Suprapubic skin (tissue), 4 donors: ENCODE measurements around the gene CABLES1. TPM values are rescaled to one million over a fixed set of nuclear protein-coding genes. Genes with fewer than 3 reads are reported as not detected.

Source experiments
- DNase-seq, 2 donors: peaks; one replicate each; pipeline ENCODE4 v3.0.0-alpha.2; 2019; ENCODE audit warnings: low spot score in 2 of 2
- H3K27ac ChIP-seq: fragments of 200-600 bp; sonication (generic); one replicate; pipeline ENCODE4 v1.5.1; 2019
- H3K27me3 ChIP-seq: fragments of 200-600 bp; sonication (generic); one replicate; pipeline ENCODE4 v1.5.1; 2019
- H3K36me3 ChIP-seq: fragments of 200-600 bp; sonication (generic); one replicate; pipeline ENCODE4 v1.5.1; 2019
- H3K4me1 ChIP-seq: fragments of 200-600 bp; sonication (generic); one replicate; pipeline ENCODE4 v1.5.1; 2019
- H3K4me3 ChIP-seq: fragments of 200-600 bp; sonication (generic); one replicate; pipeline ENCODE4 v1.5.1; 2019; ENCODE audit warnings: mild to moderate bottlenecking
- H3K9me3 ChIP-seq: fragments of 200-600 bp; sonication (generic); one replicate; pipeline ENCODE4 v1.5.1; 2019
- CTCF ChIP-seq, 2 donors: fragments of 200-600 bp in 1 of 2; fragments of 450-650 bp in 1 of 2; sonication (generic) in 1 of 2; IDR thresholded peaks; one replicate each; pipeline ENCODE4 v1.5.1; 2016 to 2019; ENCODE audit warnings: antibody characterized with exemption in 2 of 2, mild to moderate bottlenecking in 1 of 2, moderate library complexity in 1 of 2
- EP300 ChIP-seq: sonication (generic); formaldehyde crosslinking; IDR thresholded peaks from one replicate; pipeline ENCODE4 v1.6.1; 2017; ENCODE audit warnings: antibody characterized with exemption
- POLR2A ChIP-seq, 2 donors: fragments of 450-650 bp; IDR thresholded peaks; one replicate each; pipeline ENCODE4 v1.6.1; 2017; ENCODE audit warnings: antibody characterized with exemption in 2 of 2, mild to moderate bottlenecking in 2 of 2, moderate library complexity in 2 of 2
- POLR2AphosphoS5 ChIP-seq, 3 donors: sonication (generic); formaldehyde crosslinking; IDR thresholded peaks; one replicate each; pipeline ENCODE4 v1.6.1; 2017; ENCODE audit warnings: antibody characterized with exemption in 3 of 3
- WGBS: methylation state at CpG from one replicate; pipeline ENCODE4 v1.1.5; 2018; 5-methylcytosine and 5-hydroxymethylcytosine counted together
- total RNA-seq, 4 donors: library from RNA; depleted of rRNA; stranded (reverse); fragments of >200 nt; gene quantifications; one replicate each; pipeline ENCODE4 v1.1.0, GENCODE V29; 2016

CABLES1 gene
- total RNA-seq, 4 donors from 2014 or later: 24.9 to 42.2 (median 38.0) TPM

- Histone ChIP-seq H3K27me3 (no peaks in the 10 kb centered on the region), H3K4me3 (no peak overlapping the region), H3K4me1 (peaks cover 36% of the 10 kb centered on the region), H3K9me3 (no peaks in the 10 kb centered on the region), H3K36me3 (no peaks in the 10 kb centered on the region), H3K27ac (no peak overlapping the region)
- peak in 1 of 2 donors; percentile 26 for DNase-seq
- 67% methylated on average over 9 of the region's 9 CpGs for WGBS
- TF ChIP-seq POLR2AphosphoS5 (IDR thresholded peaks at IDR 0.05) (no peak), CTCF (IDR thresholded peaks at IDR 0.05) (peak; percentile 5 to 39), EP300 (no peak), POLR2A (IDR thresholded peaks at IDR 0.05) (no peak)
Measured at GRCh38 chr18:23207191-23207955, 72.1 kb downstream of the CABLES1 start.

- Histone ChIP-seq H3K27ac (no peak overlapping the region), H3K4me1 (peaks cover 42% of the 10 kb centered on the region), H3K9me3 (no peaks in the 10 kb centered on the region), H3K4me3 (no peak overlapping the region), H3K36me3 (no peaks in the 10 kb centered on the region), H3K27me3 (no peaks in the 10 kb centered on the region)
- TF ChIP-seq POLR2AphosphoS5 (IDR thresholded peaks at IDR 0.05) (no peak), POLR2A (IDR thresholded peaks at IDR 0.05) (no peak), CTCF (IDR thresholded peaks at IDR 0.05) (no peak)
- no peak for DNase-seq
- 89% methylated on average over 6 of the region's 6 CpGs for WGBS
Measured at GRCh38 chr18:23207994-23208393, 72.7 kb downstream of the CABLES1 start.

- H3K4me3 ChIP-seq: no peak overlapping the region
- no peaks in the 10 kb centered on the region for H3K9me3 ChIP-seq
- peaks cover 45% of the 10 kb centered on the region for H3K4me1 ChIP-seq
- no peak for DNase-seq
- TF ChIP-seq EP300 (no peak), POLR2A (IDR thresholded peaks at IDR 0.05) (no peak), POLR2AphosphoS5 (IDR thresholded peaks at IDR 0.05) (no peak), CTCF (IDR thresholded peaks at IDR 0.05) (no peak)
- no peaks in the 10 kb centered on the region for H3K27me3 ChIP-seq
- WGBS: 81% methylated on average over 3 of the region's 3 CpGs
- no peaks in the 10 kb centered on the region for H3K36me3 ChIP-seq
- H3K27ac ChIP-seq: no peak overlapping the region
Measured at GRCh38 chr18:23208600-23208999, 73.3 kb downstream of the CABLES1 start.

- Histone ChIP-seq H3K9me3 (no peaks in the 10 kb centered on the region), H3K4me3 (no peak overlapping the region), H3K36me3 (no peaks in the 10 kb centered on the region), H3K27ac (no peak overlapping the region), H3K4me1 (peaks cover 46% of the 10 kb centered on the region), H3K27me3 (no peaks in the 10 kb centered on the region)
- TF ChIP-seq POLR2A (IDR thresholded peaks at IDR 0.05): no peak
- TF ChIP-seq EP300: no peak
- no peak for TF ChIP-seq POLR2AphosphoS5 (IDR thresholded peaks at IDR 0.05)
- WGBS: 65% methylated on average over 3 of the region's 3 CpGs
- DNase-seq: no peak
Measured at GRCh38 chr18:23209031-23209430, 73.7 kb downstream of the CABLES1 start.

- no peak for DNase-seq
- Histone ChIP-seq H3K9me3 (no peaks in the 10 kb centered on the region), H3K36me3 (peaks cover 7% of the 10 kb centered on the region), H3K4me1 (peaks cover 46% of the 10 kb centered on the region), H3K27ac (no peak overlapping the region), H3K4me3 (no peak overlapping the region), H3K27me3 (no peaks in the 10 kb centered on the region)
- 77% methylated on average over 7 of the region's 7 CpGs for WGBS
- TF ChIP-seq EP300 (no peak), POLR2AphosphoS5 (IDR thresholded peaks at IDR 0.05) (no peak), POLR2A (IDR thresholded peaks at IDR 0.05) (no peak), CTCF (IDR thresholded peaks at IDR 0.05) (no peak)
Measured at GRCh38 chr18:23209796-23210195, 74.5 kb downstream of the CABLES1 start.
